ENCODE results near the gene UNC5B.
"Not testable (repeated sequence)": the region's sequence is repeated elsewhere in the genome, so short reads cannot be mapped to it uniquely, and the experiment has no call there.

UNC5B gene

DNA sequence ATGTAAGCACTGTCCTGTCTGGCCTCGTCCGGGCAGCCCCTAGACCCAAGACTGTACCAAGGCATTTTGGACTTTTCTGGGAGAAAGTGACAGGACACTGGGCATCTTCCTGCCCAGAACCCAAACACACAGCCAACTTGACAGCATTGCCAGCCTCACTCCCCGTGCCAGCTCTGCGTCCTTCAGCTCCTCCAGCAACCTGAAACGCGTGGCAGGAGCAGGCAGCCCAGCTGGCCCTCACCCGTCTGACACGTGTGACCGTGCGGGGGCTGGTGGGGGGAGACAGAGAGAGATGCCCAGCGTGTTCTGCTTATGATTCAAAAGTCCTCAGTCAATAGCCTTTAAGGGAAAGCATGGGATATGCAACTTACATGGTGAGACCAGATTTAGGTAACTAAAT lies 56.4 kb downstream of the UNC5B start:
- DNase-seq, result no peak

- no peak for DNase-seq
Observed at GRCh38 chr10:71269301-71270288, 57.2 kb downstream of the UNC5B start.

DNA sequence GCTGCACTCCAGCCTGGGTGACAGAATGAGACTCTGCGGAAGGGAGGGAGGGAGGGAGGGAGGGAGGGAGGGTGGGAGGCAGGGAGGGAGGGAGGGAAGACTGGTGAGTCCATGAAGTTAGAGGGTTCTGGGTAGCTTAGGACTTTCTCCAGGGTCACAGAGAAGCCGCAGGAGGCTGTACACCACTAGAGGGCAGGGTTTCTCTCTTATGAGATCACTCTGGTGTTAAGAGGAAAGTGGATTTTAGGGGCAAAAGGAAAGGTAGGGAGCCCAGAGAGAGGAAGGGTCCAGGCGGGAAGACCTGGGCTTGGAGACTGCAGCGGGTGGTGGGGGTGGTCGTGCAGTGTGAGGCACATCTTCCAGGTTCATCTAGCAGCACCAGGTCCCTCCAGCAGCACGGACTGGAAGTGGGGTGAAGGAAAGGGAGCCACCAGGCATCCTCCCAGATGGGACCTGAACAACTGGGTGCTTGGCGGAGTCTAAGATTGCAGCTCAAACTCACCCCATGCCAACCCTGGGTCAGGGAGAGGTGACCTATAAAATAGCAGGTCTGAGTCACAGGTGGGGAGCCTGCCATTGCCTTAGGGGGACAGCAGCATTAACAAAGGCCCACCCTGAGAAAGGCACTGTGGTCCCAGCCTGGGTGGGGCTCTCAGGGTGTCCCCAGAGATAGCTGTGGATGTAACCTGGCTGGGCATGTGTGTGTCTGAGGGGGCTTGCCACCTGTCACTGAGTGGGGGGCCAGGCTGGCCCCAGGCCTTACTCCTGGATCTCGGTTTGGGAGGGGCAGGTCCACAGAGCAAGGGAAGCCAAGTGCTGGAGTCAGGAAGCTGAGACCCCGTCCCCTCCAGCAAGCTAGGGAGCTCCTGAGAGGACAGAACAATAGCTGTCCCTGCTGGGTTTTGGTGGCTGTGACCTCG lies 58.2 kb downstream of the UNC5B start:
- peak; percentile 69 to 85 (median 80) for DNase-seq

DNA sequence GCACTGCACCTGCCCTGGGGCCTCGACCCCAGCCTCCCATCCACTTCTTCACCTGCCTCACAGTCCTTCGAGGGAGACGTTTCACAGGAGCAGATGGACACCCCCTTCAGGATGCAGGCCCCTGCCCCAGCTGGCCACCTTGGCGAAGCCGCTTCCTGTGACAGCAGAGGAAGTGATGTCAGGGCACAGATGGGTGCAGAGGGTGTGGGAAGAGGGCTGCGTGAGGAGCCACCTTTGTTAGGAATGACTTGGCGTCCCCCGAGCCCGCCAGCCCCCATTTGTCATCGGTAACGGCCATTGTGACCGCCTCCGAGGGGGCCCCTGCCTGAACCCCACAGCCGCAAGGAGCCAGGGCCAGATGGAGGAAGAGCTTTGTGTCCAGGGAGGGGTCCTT lies 59.3 kb downstream of the UNC5B start:
- no peak for DNase-seq

DNA sequence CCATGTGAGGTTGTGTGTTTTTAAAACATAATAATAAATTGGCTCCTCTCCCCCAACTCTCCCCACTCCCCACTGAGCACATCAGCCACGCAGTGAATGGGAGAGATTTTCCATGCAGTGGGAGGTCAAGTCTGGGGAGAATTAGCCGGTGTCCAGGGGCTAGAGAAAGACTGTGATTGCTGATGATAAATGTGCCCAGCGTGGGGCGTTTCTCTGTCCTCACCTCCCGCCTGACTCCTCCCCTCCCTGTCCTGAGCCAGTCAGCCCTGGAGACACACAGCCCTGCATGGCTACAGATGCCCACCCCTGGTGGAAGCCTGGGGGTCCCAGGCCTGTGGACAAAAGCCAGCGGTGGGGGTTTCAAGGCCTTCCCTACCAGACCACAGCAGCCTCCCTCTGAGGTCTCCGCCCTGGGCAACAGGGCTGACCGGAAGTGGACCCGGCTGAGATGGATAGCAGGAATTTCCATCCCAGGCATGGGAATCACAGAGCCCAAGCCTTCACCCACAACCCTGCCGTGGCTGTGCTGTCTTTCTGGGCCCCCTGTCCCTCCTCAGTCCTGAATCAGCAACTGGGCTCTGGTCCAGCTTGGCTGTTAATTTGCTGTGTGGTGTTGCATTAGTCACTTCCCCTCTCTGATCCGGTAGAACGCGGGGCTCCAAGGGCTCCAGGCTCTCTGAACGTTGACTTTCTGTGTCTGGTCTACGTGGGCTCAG lies 59.8 kb downstream of the UNC5B start:
- peak; percentile 21 to 58 (median 36) for DNase-seq

DNA sequence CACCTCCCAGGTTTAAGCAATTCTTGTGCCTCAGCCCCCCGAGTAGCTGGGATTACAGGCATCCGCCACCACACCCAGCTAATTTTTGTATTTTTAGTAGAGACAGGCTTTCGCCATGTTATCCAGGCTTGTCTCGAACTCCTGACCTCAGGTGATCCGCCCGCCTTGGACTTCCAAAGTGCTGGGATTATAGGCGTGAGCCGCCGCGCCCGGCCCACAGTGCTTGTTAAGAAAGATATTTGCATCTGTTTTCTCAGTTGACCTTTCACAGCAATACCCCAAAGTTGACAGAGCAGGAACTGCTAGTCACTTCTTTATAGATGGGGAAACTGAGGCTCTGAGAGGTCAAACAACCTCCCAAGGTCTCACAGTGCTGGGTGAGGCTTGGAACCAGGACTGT lies 60.6 kb downstream of the UNC5B start:
- not testable (repeated sequence) for DNase-seq

DNA sequence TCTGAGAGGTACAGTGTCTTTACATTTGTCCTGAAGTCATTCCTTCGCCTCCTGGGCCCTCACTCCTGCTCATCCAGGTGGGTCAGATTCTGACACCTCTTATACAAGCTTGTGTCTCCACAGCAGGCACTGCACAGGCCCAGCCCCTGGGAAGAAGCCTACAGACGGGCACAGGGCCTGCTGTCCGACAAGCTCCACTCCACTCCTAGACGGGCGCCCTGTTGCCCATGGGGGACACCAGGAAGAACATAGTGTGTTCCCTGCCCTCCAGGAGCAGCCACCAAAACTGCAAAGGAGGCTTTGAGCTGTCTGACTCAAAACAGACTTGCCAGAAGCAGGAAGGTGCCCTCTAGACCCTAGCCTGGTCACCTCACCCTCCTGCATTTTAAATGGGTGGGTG lies 61.1 kb downstream of the UNC5B start:
- DNase-seq, result no peak

- peak; percentile 35 to 56 (median 46) for DNase-seq
Observed at GRCh38 chr10:71274901-71275796, 62.8 kb downstream of the UNC5B start.

DNA sequence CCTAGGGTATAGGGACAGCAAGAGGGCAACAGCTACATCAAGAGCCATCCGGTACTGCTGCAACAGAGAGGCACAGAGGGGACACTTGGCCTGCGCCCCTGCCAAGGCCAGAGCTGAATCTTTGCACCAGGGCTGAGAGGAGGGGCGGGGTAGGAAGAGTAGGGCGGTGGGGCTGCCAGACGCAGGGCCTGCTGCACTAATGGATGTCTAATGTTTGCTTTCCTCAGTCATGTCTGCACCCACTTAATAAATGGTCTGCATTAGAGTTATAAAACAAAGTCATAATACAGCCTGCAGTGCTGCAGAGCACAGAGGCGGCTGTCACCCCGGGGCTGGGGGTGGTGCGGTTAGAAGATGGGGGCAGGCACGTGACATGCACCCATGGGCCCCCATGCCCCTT lies 64.5 kb downstream of the UNC5B start:
- no peak for DNase-seq

DNA sequence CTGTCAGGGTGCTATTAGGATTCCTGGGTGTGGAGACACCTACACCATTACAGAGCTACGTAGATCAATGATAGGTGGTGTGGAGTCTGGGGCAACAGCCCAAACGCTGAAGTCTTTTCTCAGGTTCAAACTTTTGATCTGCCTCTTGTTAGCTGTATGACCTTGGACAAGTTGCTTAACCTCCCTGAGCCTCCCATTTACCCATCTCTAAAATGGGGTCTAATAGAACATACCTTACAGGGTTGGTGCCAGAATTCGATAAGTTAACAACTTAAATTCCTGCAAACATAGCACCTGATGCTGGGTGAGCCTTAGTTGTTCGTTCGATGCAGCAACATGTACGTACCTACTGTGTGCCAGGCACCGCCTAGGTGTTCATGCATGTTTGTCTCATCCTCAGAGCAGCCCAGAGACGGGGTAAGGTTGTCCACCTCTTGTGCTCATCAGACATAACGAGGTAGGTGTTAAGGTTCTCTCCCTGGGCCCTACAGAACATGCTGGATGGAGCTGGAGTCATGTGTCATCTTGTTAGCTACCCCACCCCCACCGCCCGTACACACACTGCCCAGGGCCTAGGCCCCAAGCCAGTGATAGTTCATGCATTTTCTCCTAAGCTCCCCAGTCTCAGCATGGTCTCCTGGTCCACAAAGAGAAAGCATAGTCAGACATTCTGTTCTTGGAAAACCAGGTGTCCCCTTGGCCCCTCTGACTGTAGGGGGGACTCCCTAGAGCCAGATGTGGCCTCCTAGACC lies 65.7 kb downstream of the UNC5B start:
- DNase-seq, result no peak

- DNase-seq, result peak in 3 of 4 experiments; percentile 18 to 33 (median 28)
Observed at GRCh38 chr10:71278691-71279588, 66.6 kb downstream of the UNC5B start.

DNA sequence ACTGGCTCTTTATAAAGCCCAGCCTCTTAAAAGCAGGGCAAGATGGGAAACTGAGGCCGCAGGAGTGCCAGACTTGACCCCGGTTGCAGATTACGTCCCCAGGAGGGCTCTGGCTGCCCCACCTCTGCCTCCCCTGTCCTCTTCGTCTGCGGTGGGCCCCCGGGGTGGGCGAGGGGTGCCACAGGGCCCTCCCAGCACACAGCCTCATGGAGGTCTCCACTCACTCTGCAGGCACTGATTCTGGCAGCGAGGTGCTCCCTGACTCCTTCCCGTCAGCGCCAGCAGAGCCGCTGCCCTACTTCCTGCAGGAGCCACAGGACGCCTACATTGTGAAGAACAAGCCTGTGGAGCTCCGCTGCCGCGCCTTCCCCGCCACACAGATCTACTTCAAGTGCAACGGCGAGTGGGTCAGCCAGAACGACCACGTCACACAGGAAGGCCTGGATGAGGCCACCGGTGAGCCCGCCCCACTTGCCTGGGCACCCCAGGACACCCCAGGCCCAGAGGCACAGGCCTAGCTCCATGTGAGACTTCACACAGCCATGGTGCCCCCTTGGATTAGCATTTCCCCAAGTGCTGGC lies 67.3 kb downstream of the UNC5B start:
- peak in 2 of 4 experiments; percentile 33 to 44 for DNase-seq

DNA sequence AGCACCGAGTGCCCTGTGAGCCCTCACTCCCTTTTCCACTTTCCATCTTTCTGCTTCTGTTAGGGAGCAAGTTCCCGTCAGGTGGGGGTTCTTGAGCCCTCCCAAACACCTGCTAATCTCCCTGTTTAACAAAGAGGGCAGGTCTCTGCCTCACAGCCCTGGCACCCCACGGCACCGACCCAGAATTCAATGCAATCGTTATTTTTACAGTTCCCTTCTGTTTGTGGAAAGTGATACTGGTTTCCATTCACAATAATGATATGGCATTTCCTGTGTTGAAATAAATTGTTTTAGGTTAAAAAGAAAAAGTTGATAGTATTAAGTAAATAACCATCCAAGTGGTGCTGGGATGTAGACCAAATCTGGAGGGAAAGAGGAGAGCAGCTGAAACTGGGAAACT lies 67.8 kb downstream of the UNC5B start:
- no peak for DNase-seq

GRCh38 chr10:71280825-71281224 lies 68.5 kb downstream of the UNC5B start:
- no peak for DNase-seq

GRCh38 chr10:71281646-71282322 lies 69.4 kb downstream of the UNC5B start:
- no peak for DNase-seq

DNA sequence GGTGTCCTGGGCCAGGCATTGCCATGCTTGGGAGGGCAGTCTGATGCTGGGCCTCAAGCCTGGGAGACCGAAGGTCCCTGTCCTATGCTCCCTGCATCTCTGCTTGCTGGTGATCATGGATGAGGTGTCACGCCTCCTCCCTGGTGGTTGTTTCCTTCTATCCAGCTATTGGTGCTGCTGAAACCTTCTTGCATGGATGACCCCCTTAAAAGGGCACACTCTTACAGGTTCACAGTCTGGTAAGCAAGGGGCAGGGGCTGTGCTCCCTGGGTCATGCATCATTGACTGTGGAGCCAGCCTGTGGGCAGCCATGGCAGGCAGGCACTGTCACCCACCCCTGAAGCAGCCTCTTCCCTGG lies 69.9 kb downstream of the UNC5B start:
- DNase-seq, result no peak

DNA sequence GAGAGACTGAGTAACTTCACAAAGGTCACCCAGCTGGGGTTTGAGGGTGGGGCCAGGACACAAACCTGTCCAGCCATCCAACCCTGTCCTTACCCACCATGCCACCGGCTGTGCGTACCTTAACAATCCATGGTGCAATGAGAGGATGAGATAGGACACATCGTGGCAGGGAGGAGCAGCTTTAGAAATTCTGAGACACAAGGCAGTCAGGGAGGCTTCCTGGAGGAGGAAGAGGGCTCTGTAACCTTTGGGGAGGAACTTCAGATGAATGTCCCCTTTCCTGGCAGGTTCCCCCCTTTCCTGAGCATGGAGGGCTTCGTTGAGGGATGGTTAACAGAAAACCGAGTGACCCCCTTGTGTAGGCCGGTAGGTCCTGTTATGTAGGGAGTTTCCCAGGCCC lies 71.0 kb downstream of the UNC5B start:
- DNase-seq, result no peak

GRCh38 chr10:71283876-71284275 lies 71.5 kb downstream of the UNC5B start:
- no peak for DNase-seq

Measured in suppressor macrophage (primary cell).